Transverse colon (tissue), 4 donors: Measurements from ENCODE around the gene MS4A6E.

Experiments used
- CTCF ChIP-seq, 5 experiments: fragments of 200-600 bp in 3 of 5; fragments of 450-650 bp in 2 of 5; sonication (generic) in 3 of 5; IDR thresholded peaks; 1 replicate in 2 of 5; 2 replicates in 3 of 5; pipeline ENCODE4 v1.5.1; 2016 to 2017; ENCODE audit warnings: antibody characterized with exemption in 5 of 5, inconsistent platforms in 3 of 5, mild to moderate bottlenecking in 2 of 5, moderate library complexity in 1 of 5
- EP300 ChIP-seq: sonication (generic); formaldehyde crosslinking; IDR thresholded peaks from one replicate; pipeline ENCODE4 v1.6.1; 2017; ENCODE audit warnings: antibody characterized with exemption, low read depth
- POLR2A ChIP-seq: fragments of 450-650 bp; IDR thresholded peaks from one replicate; pipeline ENCODE4 v1.6.1; 2016; ENCODE audit warnings: antibody characterized with exemption, mild to moderate bottlenecking, moderate library complexity
- POLR2AphosphoS5 ChIP-seq, 3 donors: sonication (generic); formaldehyde crosslinking; IDR thresholded peaks; one replicate each; pipeline ENCODE4 v1.6.1; 2016; ENCODE audit warnings: antibody characterized with exemption in 3 of 3

DNA sequence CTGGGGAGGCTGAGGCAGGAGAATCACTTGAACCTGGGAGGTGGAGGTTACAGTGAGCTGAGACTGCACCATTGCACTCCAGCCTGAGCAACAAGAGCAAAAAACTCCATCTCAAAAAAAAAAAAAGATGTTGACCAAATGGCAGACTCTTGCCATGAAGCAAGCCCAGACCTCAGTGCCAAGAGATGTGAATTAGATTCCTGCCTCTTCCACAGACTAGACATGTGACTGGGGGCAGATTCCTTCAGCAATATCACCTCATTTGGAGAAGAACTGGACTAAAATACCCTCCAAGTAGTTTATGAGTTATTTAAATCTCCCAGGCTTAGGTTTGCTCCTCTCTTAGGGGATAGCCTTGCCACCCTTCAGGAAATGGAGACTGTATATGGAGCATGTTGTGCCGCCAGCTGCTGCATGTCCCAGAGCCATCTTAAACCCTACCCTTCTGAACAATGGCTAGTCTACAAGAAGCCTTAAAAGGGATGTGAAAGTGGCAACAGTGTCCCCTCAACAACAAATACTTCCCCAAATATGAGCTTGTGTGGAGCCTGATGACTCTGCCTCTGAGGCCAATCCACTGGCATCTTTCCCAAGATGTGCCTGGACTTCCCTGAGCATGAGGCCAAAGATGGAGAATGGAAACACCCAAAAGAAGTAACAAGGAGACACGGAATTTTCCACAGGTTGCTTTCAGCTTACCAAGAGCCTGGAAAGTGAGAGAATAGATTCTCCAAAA lies 50.5 kb downstream of the MS4A6E start:
- TF ChIP-seq CTCF (IDR thresholded peaks at IDR 0.05), result no peak
- no peak for TF ChIP-seq POLR2A
- no peak for TF ChIP-seq EP300
- TF ChIP-seq POLR2AphosphoS5 (IDR thresholded peaks at IDR 0.05), result no peak
